Hepatocyte (in vitro differentiated cells): ENCODE results near the gene BTN2A1. TPM values are rescaled to one million over a fixed set of nuclear protein-coding genes. Genes with fewer than 3 reads are reported as not detected.

ENCODE experiments used
- DNase-seq: peaks from one replicate; pipeline ENCODE4 v3.0.0-alpha.2; 2016; ENCODE audit warnings: low spot score
- H2AFZ ChIP-seq: fragments of 200-600 bp; sonication (generic); 2 replicates; pipeline ENCODE4 v1.6.0; 2016; ENCODE audit warnings: antibody characterized with exemption, mild to moderate bottlenecking
- H3K27ac ChIP-seq: fragments of 200-600 bp; sonication (generic); 2 replicates; pipeline ENCODE4 v1.5.1; 2016; ENCODE audit warnings: mild to moderate bottlenecking
- H3K27me3 ChIP-seq: fragments of 200-600 bp; sonication (generic); 2 replicates; pipeline ENCODE4 v1.6.1; 2016
- H3K36me3 ChIP-seq: fragments of 200-600 bp; sonication (generic); replicated peaks from 2 replicates; pipeline ENCODE4 v1.5.1; 2016; ENCODE audit warnings: low read depth; ENCODE audit not compliant: insufficient read depth
- H3K4me1 ChIP-seq: fragments of 200-600 bp; sonication (generic); 2 replicates; pipeline ENCODE4 v1.5.1; 2016; ENCODE audit warnings: mild to moderate bottlenecking, moderate library complexity; ENCODE audit not compliant: insufficient read depth
- H3K4me2 ChIP-seq: fragments of 200-600 bp; sonication (generic); 2 replicates; pipeline ENCODE4 v1.6.0; 2016
- H3K4me3 ChIP-seq: fragments of 200-600 bp; sonication (generic); 2 replicates; pipeline ENCODE4 v1.5.1; 2016; ENCODE audit warnings: mild to moderate bottlenecking
- H3K79me2 ChIP-seq: fragments of 200-600 bp; sonication (generic); 2 replicates; pipeline ENCODE4 v1.6.0; 2017; ENCODE audit warnings: mild to moderate bottlenecking
- H3K9me2 ChIP-seq: fragments of 200-600 bp; sonication (generic); replicated peaks from 2 replicates; pipeline ENCODE4 v1.6.0; 2017; ENCODE audit warnings: mild to moderate bottlenecking; ENCODE audit not compliant: insufficient read depth
- H3K9me3 ChIP-seq: fragments of 200-600 bp; sonication (generic); 2 replicates; pipeline ENCODE4 v1.5.1; 2016; ENCODE audit warnings: low read depth, mild to moderate bottlenecking
- H4K20me1 ChIP-seq: fragments of 200-600 bp; sonication (generic); 2 replicates; pipeline ENCODE4 v1.6.0; 2016; ENCODE audit warnings: mild to moderate bottlenecking; ENCODE audit not compliant: insufficient read depth, poor library complexity, severe bottlenecking
- CTCF ChIP-seq: fragments of 200-600 bp; sonication (generic); IDR thresholded peaks from 2 replicates; pipeline ENCODE4 v1.5.1; 2016; ENCODE audit warnings: antibody characterized with exemption, mild to moderate bottlenecking; ENCODE audit not compliant: poor library complexity
- EZH2 ChIP-seq: fragments of 200-600 bp; sonication (generic); IDR thresholded peaks from 2 replicates; pipeline ENCODE4 v1.6.1; 2016; ENCODE audit warnings: antibody characterized with exemption, mild to moderate bottlenecking, borderline replicate concordance
- EZH2phosphoT487 ChIP-seq: fragments of 200-600 bp; sonication (generic); IDR thresholded peaks from one replicate; pipeline ENCODE4 v1.6.1; 2018; ENCODE audit warnings: antibody characterized with exemption, mild to moderate bottlenecking, low read depth, moderate library complexity; ENCODE audit not compliant: unreplicated experiment, severe bottlenecking
- WGBS: methylation state at CpG from one replicate; pipeline ENCODE4 v1.1.6; 2016; ENCODE audit warnings: low lambda C conversion rate; ENCODE audit errors: missing lambda C conversion rate; 5-methylcytosine and 5-hydroxymethylcytosine counted together
- polyA plus RNA-seq: library from polyadenylated mRNA; unstranded; fragments of >200 nt; fragmentation: Nextera tagmentation; extraction: Ambion mirVana; gene quantifications from 2 replicates; pipeline ENCODE4 v1.2.1, GENCODE V29; 2016
- total RNA-seq: library from RNA; depleted of rRNA; stranded (reverse); fragments of >200 nt; gene quantifications from 2 replicates; pipeline ENCODE4 v1.2.3, GENCODE V29; 2014

Gene BTN2A1
- total and polyA plus RNA-seq, 2 experiments from 2014 or later, result 14.9 to 21.4 TPM

- Histone ChIP-seq H3K4me1 (peaks cover 2% of the 10 kb centered on the region), H3K4me2 (no peak overlapping the region), H3K27ac (no peak overlapping the region), H3K4me3 (no peak overlapping the region), H3K9me3 (no peaks in the 10 kb centered on the region), H3K79me2 (peaks cover 13% of the 10 kb centered on the region), H4K20me1 (no peaks in the 10 kb centered on the region), H2AFZ (no peak overlapping the region), H3K9me2 (no peaks in the 10 kb centered on the region), H3K27me3 (no peaks in the 10 kb centered on the region), H3K36me3 (no peaks in the 10 kb centered on the region)
- 89% methylated on average over 3 of the region's 3 CpGs for WGBS
- TF ChIP-seq CTCF (no peak), EZH2phosphoT487 (no peak), EZH2 (no peak)
- no peak for DNase-seq
Observed at GRCh38 chr6:26427451-26427809, 30.3 kb upstream of the BTN2A1 start.

DNA sequence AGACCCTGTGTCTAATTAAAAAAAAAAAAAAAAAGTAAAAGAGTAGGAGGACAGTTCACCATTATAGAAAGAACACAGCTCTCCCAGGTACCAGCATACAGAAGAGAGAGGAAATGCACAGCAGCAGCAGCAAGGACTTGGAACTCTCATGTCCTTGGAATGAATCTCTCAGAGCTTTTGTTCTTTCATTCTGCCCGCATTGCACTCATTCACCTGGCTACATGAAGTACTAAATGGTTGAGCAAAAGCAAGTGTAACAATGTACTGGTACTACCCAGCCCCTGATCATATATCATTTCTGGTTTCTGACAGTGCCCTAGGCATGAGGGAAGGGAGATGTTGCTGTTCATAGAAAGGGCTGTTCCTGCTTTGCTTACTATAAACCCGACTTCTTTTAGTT lies 29.5 kb upstream of the BTN2A1 start:
- Histone ChIP-seq H3K36me3 (no peaks in the 10 kb centered on the region), H3K4me3 (no peak overlapping the region), H3K4me2 (no peak overlapping the region), H3K79me2 (peaks cover 9% of the 10 kb centered on the region), H3K4me1 (no peaks in the 10 kb centered on the region), H3K27me3 (no peaks in the 10 kb centered on the region), H4K20me1 (no peaks in the 10 kb centered on the region), H3K9me3 (no peaks in the 10 kb centered on the region), H3K9me2 (no peaks in the 10 kb centered on the region), H3K27ac (no peak overlapping the region), H2AFZ (no peak overlapping the region)
- WGBS, result 92% methylated on average over 2 of the region's 2 CpGs
- no peak for DNase-seq
- no peak for TF ChIP-seq CTCF
- no peak for TF ChIP-seq EZH2phosphoT487
- TF ChIP-seq EZH2, result no peak

- 95% methylated on average over 5 of the region's 5 CpGs for WGBS
- Histone ChIP-seq H3K4me2 (no peak overlapping the region), H3K4me1 (no peaks in the 10 kb centered on the region), H3K36me3 (no peaks in the 10 kb centered on the region), H3K79me2 (no peaks in the 10 kb centered on the region), H3K27ac (no peak overlapping the region), H4K20me1 (no peaks in the 10 kb centered on the region), H3K4me3 (no peak overlapping the region), H3K9me3 (no peaks in the 10 kb centered on the region), H3K9me2 (no peaks in the 10 kb centered on the region), H2AFZ (no peak overlapping the region), H3K27me3 (no peaks in the 10 kb centered on the region)
- no peak for DNase-seq
- TF ChIP-seq CTCF (no peak), EZH2phosphoT487 (no peak), EZH2 (no peak)
Observed at GRCh38 chr6:26430787-26431186, 27.0 kb upstream of the BTN2A1 start.
